ENCODE results near the gene LRATD1. TPM values are rescaled to one million over a fixed set of nuclear protein-coding genes. Genes with fewer than 3 reads are reported as not detected.

LRATD1 gene
- total and polyA plus RNA-seq, 2 donors (not counting 3 experiments of a cell fraction or from before 2014, with no cell fraction given) = not detected

DNA sequence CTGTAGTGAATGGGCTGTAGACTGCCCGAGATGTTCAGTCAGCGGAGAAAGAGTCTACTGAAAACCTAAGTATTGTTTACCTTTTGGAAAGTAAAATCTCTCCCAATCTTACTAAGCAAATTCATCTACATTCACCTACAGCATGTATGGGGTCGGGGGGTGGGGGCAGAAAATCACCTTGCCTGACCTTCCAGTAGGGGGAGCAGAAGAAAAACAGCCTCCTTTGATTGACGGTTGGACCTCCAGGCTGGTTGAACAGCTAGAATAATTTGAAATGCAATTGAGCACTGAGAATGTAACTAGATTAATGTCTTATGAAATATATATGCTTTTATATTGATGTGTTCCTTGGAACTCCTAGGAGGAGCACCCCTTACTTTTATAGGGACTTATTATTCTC lies 10.0 kb downstream of the LRATD1 start:
- no peak overlapping the region for H2AFZ ChIP-seq (ENCODE audit: low read depth, low read length)
- H3K9me1 ChIP-seq (replicated peaks; ENCODE audit: control insufficient read depth, extremely low read depth, insufficient read depth, low read length) = no peaks in the 10 kb centered on the region
- no peaks in the 10 kb centered on the region for H3K9me3 ChIP-seq (replicated peaks; ENCODE audit: control insufficient read depth, insufficient read depth, low read length)
- no peaks in the 10 kb centered on the region for H3K36me3 ChIP-seq (ENCODE audit: control insufficient read depth in 2 of 2, extremely low read depth in 1 of 2, insufficient read depth in 2 of 2, low read length in 2 of 2)
- FAIRE-seq (no peak), DNase-seq (ENCODE audit: low read depth, low spot score) (no peak)
- no peaks in the 10 kb centered on the region for H3K27me3 ChIP-seq (ENCODE audit: control insufficient read depth in 2 of 2, insufficient read depth in 2 of 2, low read length in 2 of 2)
- no peaks in the 10 kb centered on the region for H3K79me2 ChIP-seq (ENCODE audit: control insufficient read depth, insufficient read depth, low read length)
- TF ChIP-seq JUN (IDR thresholded peaks at IDR 0.05; ENCODE audit: borderline replicate concordance, insufficient read depth, insufficient read length, low read depth) = no peak
- TF ChIP-seq POLR2A (IDR thresholded peaks at IDR 0.05; ENCODE audit: low read depth, low read length) = no peak
- TF ChIP-seq FOS (IDR thresholded peaks at IDR 0.05; ENCODE audit: borderline replicate concordance, insufficient read depth, low read length) = no peak
- TF ChIP-seq GATA2 (IDR thresholded peaks at IDR 0.05; ENCODE audit: insufficient read depth, insufficient read length, low read depth, low read length) = no peak
- TF ChIP-seq, protein P1, sequence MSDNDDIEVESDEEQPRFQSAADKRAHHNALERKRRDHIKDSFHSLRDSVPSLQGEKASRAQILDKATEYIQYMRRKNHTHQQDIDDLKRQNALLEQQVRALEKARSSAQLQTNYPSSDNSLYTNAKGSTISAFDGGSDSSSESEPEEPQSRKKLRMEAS (IDR thresholded peaks at IDR 0.05; ENCODE audit: insufficient read depth, insufficient read length) = no peak
- TF ChIP-seq EZH2 (IDR thresholded peaks at IDR 0.05; ENCODE audit: borderline replicate concordance, low read depth, low read length, severe bottlenecking) = no peak
- intact Hi-C loops (cut with micrococcal nuclease) (no loop called here), dilution Hi-C loops (cut with MboI; ENCODE audit: extremely low pct_ligation_motif_present, low sequenced_read_pairs) (no loop called here)
- no peak overlapping the region for H3K4me2 ChIP-seq (ENCODE audit: insufficient read depth, low read length)
- H3K27ac ChIP-seq (ENCODE audit: insufficient read depth, low read depth, low read length) = no peak overlapping the region
- H3K9ac ChIP-seq (replicated peaks; ENCODE audit: extremely low read depth, insufficient read depth, low read length) = no peak overlapping the region
- BruUV-seq (replicated peaks) = no TSS peak
- H3K4me1 ChIP-seq (ENCODE audit: control insufficient read depth, extremely low read depth, insufficient read depth, low read length) = no peaks in the 10 kb centered on the region
- POLR2A ChIA-PET = no interaction called here
- H4K20me1 ChIP-seq (replicated peaks; ENCODE audit: control insufficient read depth, extremely low read depth, insufficient read depth, low read length) = no peaks in the 10 kb centered on the region
- CTCF ChIA-PET = no interaction called here
- H3K4me3 ChIP-seq (replicated peaks in 1 of 3; ENCODE audit: insufficient read depth in 1 of 3, low read depth in 1 of 3, low read length in 3 of 3) = no peak overlapping the region

- BruUV-seq (replicated peaks) = no TSS peak
- H4K20me1 ChIP-seq (replicated peaks; ENCODE audit: control insufficient read depth, extremely low read depth, insufficient read depth, low read length) = no peaks in the 10 kb centered on the region
- CTCF ChIA-PET = no interaction called here
- no peak overlapping the region for H2AFZ ChIP-seq (ENCODE audit: low read depth, low read length)
- no peaks in the 10 kb centered on the region for H3K27me3 ChIP-seq (ENCODE audit: control insufficient read depth in 2 of 2, insufficient read depth in 2 of 2, low read length in 2 of 2)
- dilution Hi-C loops (cut with MboI; ENCODE audit: extremely low pct_ligation_motif_present, low sequenced_read_pairs) = no loop called here
- no peak overlapping the region for H3K9ac ChIP-seq (replicated peaks; ENCODE audit: extremely low read depth, insufficient read depth, low read length)
- DNase-seq (ENCODE audit: low read depth, low spot score) (no peak), FAIRE-seq (no peak)
- TF ChIP-seq GATA2 (IDR thresholded peaks at IDR 0.05; ENCODE audit: insufficient read depth, insufficient read length, low read depth, low read length) (no peak), JUN (IDR thresholded peaks at IDR 0.05; ENCODE audit: borderline replicate concordance, insufficient read depth, insufficient read length, low read depth) (no peak), POLR2A (IDR thresholded peaks at IDR 0.05; ENCODE audit: low read depth, low read length) (no peak), MYC (IDR thresholded peaks at IDR 0.05; ENCODE audit: low read depth, low read length) (no peak), POLR2AphosphoS5 (IDR thresholded peaks at IDR 0.05; ENCODE audit: insufficient read depth, low read depth, low read length) (no peak), FOS (IDR thresholded peaks at IDR 0.05; ENCODE audit: borderline replicate concordance, insufficient read depth, low read length) (no peak), EZH2 (IDR thresholded peaks at IDR 0.05; ENCODE audit: borderline replicate concordance, low read depth, low read length, severe bottlenecking) (no peak)
- TF ChIP-seq, protein P1 (IDR thresholded peaks at IDR 0.05; ENCODE audit: insufficient read depth, insufficient read length) = no peak
- TF ChIP-seq, protein P2, sequence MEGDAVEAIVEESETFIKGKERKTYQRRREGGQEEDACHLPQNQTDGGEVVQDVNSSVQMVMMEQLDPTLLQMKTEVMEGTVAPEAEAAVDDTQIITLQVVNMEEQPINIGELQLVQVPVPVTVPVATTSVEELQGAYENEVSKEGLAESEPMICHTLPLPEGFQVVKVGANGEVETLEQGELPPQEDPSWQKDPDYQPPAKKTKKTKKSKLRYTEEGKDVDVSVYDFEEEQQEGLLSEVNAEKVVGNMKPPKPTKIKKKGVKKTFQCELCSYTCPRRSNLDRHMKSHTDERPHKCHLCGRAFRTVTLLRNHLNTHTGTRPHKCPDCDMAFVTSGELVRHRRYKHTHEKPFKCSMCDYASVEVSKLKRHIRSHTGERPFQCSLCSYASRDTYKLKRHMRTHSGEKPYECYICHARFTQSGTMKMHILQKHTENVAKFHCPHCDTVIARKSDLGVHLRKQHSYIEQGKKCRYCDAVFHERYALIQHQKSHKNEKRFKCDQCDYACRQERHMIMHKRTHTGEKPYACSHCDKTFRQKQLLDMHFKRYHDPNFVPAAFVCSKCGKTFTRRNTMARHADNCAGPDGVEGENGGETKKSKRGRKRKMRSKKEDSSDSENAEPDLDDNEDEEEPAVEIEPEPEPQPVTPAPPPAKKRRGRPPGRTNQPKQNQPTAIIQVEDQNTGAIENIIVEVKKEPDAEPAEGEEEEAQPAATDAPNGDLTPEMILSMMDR (IDR thresholded peaks at IDR 0.05; ENCODE audit: extremely low read depth in 1 of 2, insufficient read depth in 1 of 2, low read depth in 1 of 2, low read length in 2 of 2) = no peak
- no peaks in the 10 kb centered on the region for H3K4me1 ChIP-seq (ENCODE audit: control insufficient read depth, extremely low read depth, insufficient read depth, low read length)
- intact Hi-C loops (cut with micrococcal nuclease) = no loop called here
- no peaks in the 10 kb centered on the region for H3K79me2 ChIP-seq (ENCODE audit: control insufficient read depth, insufficient read depth, low read length)
- H3K9me3 ChIP-seq (replicated peaks; ENCODE audit: control insufficient read depth, insufficient read depth, low read length) = no peaks in the 10 kb centered on the region
- POLR2A ChIA-PET = no interaction called here
- no peaks in the 10 kb centered on the region for H3K36me3 ChIP-seq (ENCODE audit: control insufficient read depth in 2 of 2, extremely low read depth in 1 of 2, insufficient read depth in 2 of 2, low read length in 2 of 2)
- no peak overlapping the region for H3K27ac ChIP-seq (ENCODE audit: insufficient read depth, low read depth, low read length)
- H3K4me3 ChIP-seq (replicated peaks in 1 of 3; ENCODE audit: insufficient read depth in 1 of 3, low read depth in 1 of 3, low read length in 3 of 3) = no peak overlapping the region
- no peaks in the 10 kb centered on the region for H3K9me1 ChIP-seq (replicated peaks; ENCODE audit: control insufficient read depth, extremely low read depth, insufficient read depth, low read length)
- H3K4me2 ChIP-seq (ENCODE audit: insufficient read depth, low read length) = no peak overlapping the region
Measured at GRCh38 chr2:14647714-14648113, 15.2 kb downstream of the LRATD1 start.

Data from endothelial cell of umbilical vein (primary cell).